ENCODE results near the gene TGFB2.

DNA sequence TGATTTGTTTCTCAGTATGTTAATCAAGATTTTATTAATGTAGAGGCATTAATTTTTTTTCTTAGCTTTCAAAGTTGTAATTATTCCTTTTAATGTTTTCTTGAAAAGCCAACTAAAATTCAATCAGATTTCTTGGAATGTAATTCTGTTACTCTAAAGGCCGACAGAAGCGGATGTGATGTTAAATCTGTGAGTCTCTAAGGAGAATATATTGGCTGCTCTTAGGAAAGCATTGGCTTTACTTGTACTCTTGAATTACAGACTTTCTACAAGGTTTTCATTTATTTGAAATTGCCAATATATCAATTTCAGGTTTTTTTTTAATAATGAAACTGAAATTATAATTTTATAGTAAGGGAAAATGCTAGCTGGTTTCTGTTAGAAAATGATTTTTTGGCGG is 30.8 kb upstream of the TGFB2 start:
- TF ChIP-seq POLR2A (IDR thresholded peaks at IDR 0.05), result no peak
- TF ChIP-seq, protein P1, sequence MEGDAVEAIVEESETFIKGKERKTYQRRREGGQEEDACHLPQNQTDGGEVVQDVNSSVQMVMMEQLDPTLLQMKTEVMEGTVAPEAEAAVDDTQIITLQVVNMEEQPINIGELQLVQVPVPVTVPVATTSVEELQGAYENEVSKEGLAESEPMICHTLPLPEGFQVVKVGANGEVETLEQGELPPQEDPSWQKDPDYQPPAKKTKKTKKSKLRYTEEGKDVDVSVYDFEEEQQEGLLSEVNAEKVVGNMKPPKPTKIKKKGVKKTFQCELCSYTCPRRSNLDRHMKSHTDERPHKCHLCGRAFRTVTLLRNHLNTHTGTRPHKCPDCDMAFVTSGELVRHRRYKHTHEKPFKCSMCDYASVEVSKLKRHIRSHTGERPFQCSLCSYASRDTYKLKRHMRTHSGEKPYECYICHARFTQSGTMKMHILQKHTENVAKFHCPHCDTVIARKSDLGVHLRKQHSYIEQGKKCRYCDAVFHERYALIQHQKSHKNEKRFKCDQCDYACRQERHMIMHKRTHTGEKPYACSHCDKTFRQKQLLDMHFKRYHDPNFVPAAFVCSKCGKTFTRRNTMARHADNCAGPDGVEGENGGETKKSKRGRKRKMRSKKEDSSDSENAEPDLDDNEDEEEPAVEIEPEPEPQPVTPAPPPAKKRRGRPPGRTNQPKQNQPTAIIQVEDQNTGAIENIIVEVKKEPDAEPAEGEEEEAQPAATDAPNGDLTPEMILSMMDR (IDR thresholded peaks at IDR 0.05 in 4 of 5, conservative IDR thresholded peaks at IDR 0.05 in 1 of 5), result no peak
